DND-41 (cell line): ENCODE results near the gene ZDBF2.

ENCODE experiments used
- ATAC-seq: fragments of 200-7000 bp; cut with Tn5 transposase; 3 replicates; pipeline ENCODE4 v1.9.1; 2021; ENCODE audit warnings: low read depth; ENCODE audit not compliant: insufficient read depth
- DNase-seq: peaks from one replicate; pipeline ENCODE4 v3.0.0-alpha.2; 2020
- H2AFZ ChIP-seq: 2 replicates; pipeline ENCODE4 v1.6.0; 2012; ENCODE audit warnings: low read depth, low read length
- H3K27ac ChIP-seq: 2 replicates; pipeline ENCODE4 v1.5.1; 2012; ENCODE audit warnings: low read length, inconsistent platforms
- H3K27me3 ChIP-seq: fragments of 200-600 bp; sonication (generic); 2 replicates; pipeline ENCODE4 v1.6.0; 2012; ENCODE audit warnings: low read length, mild to moderate bottlenecking, inconsistent platforms; ENCODE audit not compliant: insufficient read depth, poor library complexity
- H3K36me3 ChIP-seq: 2 replicates; pipeline ENCODE4 v1.5.1; 2012; ENCODE audit warnings: low read length, inconsistent platforms; ENCODE audit not compliant: insufficient read depth
- H3K4me1 ChIP-seq: 2 replicates; pipeline ENCODE4 v1.5.1; 2012; ENCODE audit warnings: mild to moderate bottlenecking, low read length; ENCODE audit not compliant: insufficient read depth
- H3K4me2 ChIP-seq: 2 replicates; pipeline ENCODE4 v1.6.0; 2012; ENCODE audit warnings: mild to moderate bottlenecking, moderate library complexity, low read length, inconsistent platforms; ENCODE audit not compliant: insufficient read depth
- H3K4me3 ChIP-seq, 2 experiments: fragments of 200-600 bp in 1 of 2; shearing (Covaris generic) in 1 of 2; 2 replicates each; pipeline ENCODE4 v1.5.1; 2012 to 2016; ENCODE audit warnings: inconsistent platforms in 2 of 2, low read length in 2 of 2, mild to moderate bottlenecking in 2 of 2, low read depth in 1 of 2, moderate library complexity in 1 of 2
- H3K79me2 ChIP-seq: 2 replicates; pipeline ENCODE4 v1.6.0; 2012; ENCODE audit warnings: low read length, inconsistent platforms; ENCODE audit not compliant: insufficient read depth
- H3K9ac ChIP-seq: 2 replicates; pipeline ENCODE4 v1.6.0; 2012; ENCODE audit warnings: low read depth, mild to moderate bottlenecking, inconsistent platforms, low read length, moderate library complexity
- H3K9me3 ChIP-seq: 2 replicates; pipeline ENCODE4 v1.5.1; 2012; ENCODE audit warnings: low read length, moderate library complexity, mild to moderate bottlenecking, inconsistent platforms; ENCODE audit not compliant: insufficient read depth, severe bottlenecking
- H4K20me1 ChIP-seq: 2 replicates; pipeline ENCODE4 v1.6.0; 2012; ENCODE audit warnings: low read length; ENCODE audit not compliant: insufficient read depth
- EZH2 ChIP-seq: IDR thresholded peaks from 3 replicates; pipeline ENCODE4 v1.6.1; 2012; ENCODE audit warnings: borderline replicate concordance, low read depth, mild to moderate bottlenecking, moderate library complexity, low read length, inconsistent platforms; ENCODE audit not compliant: severe bottlenecking
- TF ChIP-seq, protein P1 (sequence below): IDR thresholded peaks from 2 replicates; pipeline ENCODE4 v1.5.1; 2012; ENCODE audit warnings: borderline replicate concordance, low read length, moderate library complexity, mild to moderate bottlenecking; ENCODE audit not compliant: poor library complexity, severe bottlenecking; ENCODE audit errors: extremely low read depth

The ZDBF2 gene

DNA sequence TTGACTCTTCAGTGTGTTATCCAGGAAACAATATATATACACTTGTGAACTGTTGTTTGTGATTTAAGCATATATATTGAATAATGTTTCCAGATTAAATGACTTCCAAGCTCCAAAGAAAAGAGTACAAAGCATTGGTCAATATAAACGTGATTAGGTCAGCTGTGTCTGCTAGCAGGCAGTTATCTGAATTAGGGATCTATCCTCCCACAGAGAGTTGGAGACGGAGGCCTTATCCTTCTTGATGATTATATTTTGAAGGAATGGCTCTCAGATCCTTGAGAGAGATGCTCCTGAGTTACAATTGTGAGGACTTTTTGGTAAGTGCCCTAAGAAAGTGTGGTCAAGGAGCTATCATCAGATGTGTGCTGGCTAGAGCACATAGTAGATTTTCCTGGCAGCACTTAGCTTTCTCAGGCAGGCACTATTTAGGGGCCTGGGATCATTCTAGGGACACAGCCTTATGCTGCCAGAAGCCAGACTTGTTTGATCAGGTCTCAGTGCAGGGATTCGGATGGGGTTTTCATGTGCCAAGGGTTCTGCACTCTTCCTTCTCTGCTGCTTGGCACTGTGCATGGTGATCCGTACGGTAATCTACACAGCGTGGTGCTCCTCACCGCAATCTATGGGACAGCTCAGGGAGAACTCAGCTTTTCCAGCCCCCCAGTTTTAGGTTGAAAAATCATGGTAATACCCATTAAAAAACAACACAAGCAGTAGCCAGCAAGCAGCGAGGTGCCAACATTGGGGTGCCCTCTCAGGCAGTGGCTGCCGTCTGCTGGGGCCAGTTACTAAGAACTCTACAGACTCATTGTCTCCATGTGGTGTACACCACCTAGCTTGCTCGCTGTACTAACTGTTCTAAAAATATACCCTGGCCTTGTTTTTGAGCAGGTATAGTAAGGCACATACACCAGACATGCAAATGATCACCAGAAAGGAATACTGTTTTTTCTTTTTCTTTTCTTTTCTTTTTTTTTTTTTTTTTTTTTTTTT lies 8.0 kb upstream of the ZDBF2 start:
- TF ChIP-seq EZH2, result no peak
- TF ChIP-seq, protein P1, sequence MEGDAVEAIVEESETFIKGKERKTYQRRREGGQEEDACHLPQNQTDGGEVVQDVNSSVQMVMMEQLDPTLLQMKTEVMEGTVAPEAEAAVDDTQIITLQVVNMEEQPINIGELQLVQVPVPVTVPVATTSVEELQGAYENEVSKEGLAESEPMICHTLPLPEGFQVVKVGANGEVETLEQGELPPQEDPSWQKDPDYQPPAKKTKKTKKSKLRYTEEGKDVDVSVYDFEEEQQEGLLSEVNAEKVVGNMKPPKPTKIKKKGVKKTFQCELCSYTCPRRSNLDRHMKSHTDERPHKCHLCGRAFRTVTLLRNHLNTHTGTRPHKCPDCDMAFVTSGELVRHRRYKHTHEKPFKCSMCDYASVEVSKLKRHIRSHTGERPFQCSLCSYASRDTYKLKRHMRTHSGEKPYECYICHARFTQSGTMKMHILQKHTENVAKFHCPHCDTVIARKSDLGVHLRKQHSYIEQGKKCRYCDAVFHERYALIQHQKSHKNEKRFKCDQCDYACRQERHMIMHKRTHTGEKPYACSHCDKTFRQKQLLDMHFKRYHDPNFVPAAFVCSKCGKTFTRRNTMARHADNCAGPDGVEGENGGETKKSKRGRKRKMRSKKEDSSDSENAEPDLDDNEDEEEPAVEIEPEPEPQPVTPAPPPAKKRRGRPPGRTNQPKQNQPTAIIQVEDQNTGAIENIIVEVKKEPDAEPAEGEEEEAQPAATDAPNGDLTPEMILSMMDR, result no peak
- Histone ChIP-seq H2AFZ (no peak overlapping the region), H3K27ac (no peak overlapping the region), H3K27me3 (peaks cover 11% of the 10 kb centered on the region), H4K20me1 (no peaks in the 10 kb centered on the region), H3K9ac (no peak overlapping the region), H3K4me3 (no peak overlapping the region), H3K79me2 (no peaks in the 10 kb centered on the region), H3K9me3 (no peaks in the 10 kb centered on the region), H3K36me3 (no peaks in the 10 kb centered on the region), H3K4me2 (no peak overlapping the region), H3K4me1 (no peaks in the 10 kb centered on the region)
- no peak for DNase-seq
- ATAC-seq, result no peak

- H3K9ac ChIP-seq, result no peak overlapping the region
- ATAC-seq, result no peak
- TF ChIP-seq EZH2, result no peak
- TF ChIP-seq, protein P1, result no peak
Measured at GRCh38 chr2:206267567-206267966, 6.9 kb upstream of the ZDBF2 start.

GRCh38 chr2:206271065-206271464 lies 3.4 kb upstream of the ZDBF2 start:
- no peak for TF ChIP-seq EZH2
- TF ChIP-seq, protein P1, result no peak
- ATAC-seq (no peak), DNase-seq (no peak)
- no peak overlapping the region for H3K4me3 ChIP-seq
- H3K36me3 ChIP-seq, result no peaks in the 10 kb centered on the region
- no peaks in the 10 kb centered on the region for H4K20me1 ChIP-seq
- H3K4me1 ChIP-seq, result no peaks in the 10 kb centered on the region
- H2AFZ ChIP-seq, result no peak overlapping the region
- H3K79me2 ChIP-seq, result no peaks in the 10 kb centered on the region
- no peaks in the 10 kb centered on the region for H3K9me3 ChIP-seq
- no peak overlapping the region for H3K9ac ChIP-seq
- no peak overlapping the region for H3K4me2 ChIP-seq
- no peak overlapping the region for H3K27ac ChIP-seq
- H3K27me3 ChIP-seq, result no peaks in the 10 kb centered on the region

More at GRCh38 chr2:206267567-206267966, 6.9 kb upstream of the ZDBF2 start:
- Histone ChIP-seq H3K27me3 (peaks cover 11% of the 10 kb centered on the region), H3K79me2 (no peaks in the 10 kb centered on the region), H3K9me3 (no peaks in the 10 kb centered on the region), H4K20me1 (no peaks in the 10 kb centered on the region), H3K36me3 (no peaks in the 10 kb centered on the region), H3K4me1 (no peaks in the 10 kb centered on the region), H3K4me3 (no peak overlapping the region), H3K4me2 (no peak overlapping the region), H2AFZ (no peak overlapping the region), H3K27ac (no peak overlapping the region)
- DNase-seq, result no peak
